ENCODE results near the gene CRTC1. TPM values are rescaled to one million over a fixed set of nuclear protein-coding genes. Genes with fewer than 3 reads are reported as not detected.

The CRTC1 gene
- total RNA-seq (2016; rRNA removed; fragmentation: Illumina TruSeq; extraction: Trizol) (1.3 and 2.0 TPM in 2 replicates), polyA plus RNA-seq (2011; rRNA removed) (2.7 and 3.2 TPM in 2 replicates), polyA minus RNA-seq (2011; rRNA and poly(A)+ RNA removed; ENCODE audit: low replicate concordance) (1.4 and 2.3 TPM in 2 replicates), Bru-seq, nascent RNA (percentile 54 among the genes with signal in this experiment), BruChase-seq, experiment 1, labeled RNA remaining after a 6-hour chase (percentile 75 among the genes with signal in this experiment), BruChase-seq, experiment 2, labeled RNA remaining after a 2-hour chase (percentile 69 among the genes with signal in this experiment)
- 1.1 and 1.4 TPM in 2 replicates for total RNA-seq (2016; cell fraction: cytosol; rRNA removed; fragmentation: Illumina TruSeq; extraction: Trizol; ENCODE audit: low read depth)
- total RNA-seq (2016; cell fraction: insoluble cytoplasmic fraction; rRNA removed; fragmentation: Illumina TruSeq; extraction: Trizol), result 1.7 and 2.3 TPM in 2 replicates
- 2.2 TPM in 2 replicates for total RNA-seq (2016; cell fraction: membrane; rRNA removed; fragmentation: Illumina TruSeq; extraction: Trizol)
- 3.1 and 3.5 TPM in 2 replicates for total RNA-seq (2016; cell fraction: nucleus; rRNA removed; fragmentation: Illumina TruSeq; extraction: Trizol)
- 0.50 and 0.95 TPM in 2 replicates for polyA plus RNA-seq (2011; cell fraction: cytosol; rRNA removed)
- 31.6 and 41.4 TPM in 2 replicates for polyA plus RNA-seq (2011; cell fraction: nucleus; rRNA removed)
- 6.5 and 6.6 TPM in 2 replicates for polyA plus RNA-seq (2012)
- polyA plus RNA-seq (2016; cell fraction: cytosol; fragmentation: Illumina TruSeq; extraction: Trizol; ENCODE audit: low read depth), result 2.6 and 2.8 TPM in 2 replicates
- 5.0 and 6.1 TPM in 2 replicates for polyA plus RNA-seq (2016; cell fraction: insoluble cytoplasmic fraction; fragmentation: Illumina TruSeq; extraction: Trizol; ENCODE audit: low read depth)
- 4.2 TPM in 2 replicates for polyA plus RNA-seq (2016; cell fraction: membrane; fragmentation: Illumina TruSeq; extraction: Trizol; ENCODE audit: low read depth)
- polyA plus RNA-seq (2016; cell fraction: nucleus; fragmentation: Illumina TruSeq; extraction: Trizol; ENCODE audit: insufficient read depth, low read depth), result 17.9 and 20.5 TPM in 2 replicates
- 2.1 and 2.7 TPM in 2 replicates for polyA minus RNA-seq (2011; cell fraction: cytosol; rRNA and poly(A)+ RNA removed)
- 5.2 and 5.5 TPM in 2 replicates for polyA minus RNA-seq (2011; cell fraction: nucleus; rRNA and poly(A)+ RNA removed)
- long read RNA-seq, experiment 1, partial matches to known transcripts, result 0 of 3 reads
- long read RNA-seq, experiment 1, other reads (novel, unspliced or antisense), result 3 of 3 reads
- long read RNA-seq, experiment 2, partial matches to known transcripts, result 9 of 25 reads
- long read RNA-seq, experiment 2, other reads (novel, unspliced or antisense), result 14 of 25 reads

- ChIA-PET POLR2A (interaction anchor here (1.0 to 1.1 kb wide), 2 partner anchors 57 to 58 kb away, joined by 3 to 4 read pairs; no protein-coding TSS in a partner anchor), CTCF (ENCODE audit: low intra/inter-chr PET ratio, low total read pairs) (no interaction called here)
- ATAC-seq (peak; percentile 75), DNase-seq (ENCODE audit: low spot score) (peak; percentile 66), FAIRE-seq (no peak)
- H3K4me3 ChIP-seq (replicated peaks in 1 of 3; ENCODE audit: insufficient read depth in 1 of 3, low read depth in 2 of 3, low read length in 3 of 3), result peak within 1 kb of the TSS; percentile 77 to 89 (median 86)
- peak within 1 kb of the TSS; percentile 100 for H3K4me2 ChIP-seq (ENCODE audit: low read depth, low read length)
- BruUV-seq (replicated peaks), result TSS peak; percentile 42
- in situ Hi-C loops (cut with HindIII; ENCODE audit: extremely low pct_ligation_motif_present, low pct_unique_long_range_greater_than_20kb), result no loop called here
- peak within 1 kb of the TSS; percentile 79 for H3K9ac ChIP-seq (ENCODE audit: insufficient read depth, low read depth, low read length)
- 2% methylated on average over 22 of the region's 93 CpGs for WGBS (ENCODE audit: low lambda C conversion rate)
- peaks cover 42% of the 10 kb centered on the region for H3K4me1 ChIP-seq (ENCODE audit: insufficient read depth, low read length)
- H3K27me3 ChIP-seq (ENCODE audit: control insufficient read depth in 1 of 2, insufficient read depth in 2 of 2, low read length in 2 of 2), result no peaks in the 10 kb centered on the region; a peak in 1 of 5 replicates
- intact Hi-C loops (cut with micrococcal nuclease; ENCODE audit: unreplicated experiment), result loop anchor here (10.0 kb wide), 1 partner anchor 51 kb away; no protein-coding TSS in a partner anchor
- H3K36me3 ChIP-seq (replicated peaks in 1 of 2; ENCODE audit: control insufficient read depth in 1 of 2, insufficient read depth in 2 of 2, low read length in 2 of 2), result no peaks in the 10 kb centered on the region
- no peaks in the 10 kb centered on the region for H3K9me3 ChIP-seq (ENCODE audit: low read length)
- H2AFZ ChIP-seq (ENCODE audit: low read length), result no peak within 1 kb of the TSS
- H3K79me2 ChIP-seq (ENCODE audit: insufficient read depth, low read length), result peaks cover 38% of the 10 kb centered on the region
- H3K27ac ChIP-seq (ENCODE audit: extremely low read length, insufficient read depth, low read length), result peak within 1 kb of the TSS; percentile 74
- no peaks in the 10 kb centered on the region; the same call in 1 of the 2 replicates for H4K20me1 ChIP-seq (ENCODE audit: insufficient read depth, low read length)
- TF ChIP-seq ADNP (CRISPR knock-in tag; IDR thresholded peaks at IDR 0.05) (peak; percentile 69; the same call in 1 of the 2 replicates), ZBTB38 (CRISPR knock-in tag; IDR thresholded peaks at IDR 0.05) (peak; percentile 77), CAMTA2 (CRISPR knock-in tag; IDR thresholded peaks at IDR 0.05; ENCODE audit: borderline replicate concordance) (peak; percentile 87; the same call in 1 of the 2 replicates), NONO (IDR thresholded peaks at IDR 0.05) (no peak), NONO (CRISPR knock-in tag; conservative IDR thresholded peaks at IDR 0.05) (no peak), HMGA1 (CRISPR knock-in tag; conservative IDR thresholded peaks at IDR 0.05) (no peak), ZNF343 (CRISPR knock-in tag; IDR thresholded peaks at IDR 0.05) (no peak), TBX2 (CRISPR knock-in tag; IDR thresholded peaks at IDR 0.05; ENCODE audit: borderline replicate concordance) (peak; percentile 4; the same call in 1 of the 2 replicates), ZNF30 (CRISPR knock-in tag; IDR thresholded peaks at IDR 0.05) (no peak), TMF1 (CRISPR knock-in tag; IDR thresholded peaks at IDR 0.05; ENCODE audit: low read depth) (no peak), ZNF709 (CRISPR knock-in tag; IDR thresholded peaks at IDR 0.05) (no peak), ATF7-NPFF (CRISPR knock-in tag; IDR thresholded peaks at IDR 0.05; ENCODE audit: low read depth) (0 out of 2 replicates have a peak, but pooled peaks have one; percentile 62), IKZF1 (IDR thresholded peaks at IDR 0.05) (no peak), POLR2G (IDR thresholded peaks at IDR 0.05; ENCODE audit: low read depth, low read length) (peak; percentile 81), ZFP82 (CRISPR knock-in tag; IDR thresholded peaks at IDR 0.05; ENCODE audit: borderline replicate concordance) (no peak), ZNF441 (CRISPR knock-in tag; IDR thresholded peaks at IDR 0.05; ENCODE audit: borderline replicate concordance) (peak; percentile 85)
- TF ChIP-seq, protein P1, sequence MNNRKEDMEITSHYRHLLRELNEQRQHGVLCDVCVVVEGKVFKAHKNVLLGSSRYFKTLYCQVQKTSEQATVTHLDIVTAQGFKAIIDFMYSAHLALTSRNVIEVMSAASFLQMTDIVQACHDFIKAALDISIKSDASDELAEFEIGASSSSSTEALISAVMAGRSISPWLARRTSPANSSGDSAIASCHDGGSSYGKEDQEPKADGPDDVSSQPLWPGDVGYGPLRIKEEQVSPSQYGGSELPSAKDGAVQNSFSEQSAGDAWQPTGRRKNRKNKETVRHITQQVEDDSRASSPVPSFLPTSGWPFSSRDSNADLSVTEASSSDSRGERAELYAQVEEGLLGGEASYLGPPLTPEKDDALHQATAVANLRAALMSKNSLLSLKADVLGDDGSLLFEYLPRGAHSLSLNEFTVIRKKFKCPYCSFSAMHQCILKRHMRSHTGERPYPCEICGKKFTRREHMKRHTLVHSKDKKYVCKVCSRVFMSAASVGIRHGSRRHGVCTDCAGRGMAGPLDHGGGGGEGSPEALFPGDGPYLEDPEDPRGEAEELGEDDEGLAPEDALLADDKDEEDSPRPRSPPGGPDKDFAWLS (CRISPR knock-in tag; IDR thresholded peaks at IDR 0.05; ENCODE audit: borderline replicate concordance), result no peak
Observed at GRCh38 chr19:18683109-18683957, at the start of gene CRTC1. Gene CRTC1 (plus strand): TSS chr19:18683680. CDS start chr19:18683703, 23 bp downstream.

All from HepG2 (cell line).